Epithelial cell of alveolus of lung (primary cell): ENCODE results near the gene SERP2. TPM values are rescaled to one million over a fixed set of nuclear protein-coding genes. Genes with fewer than 3 reads are reported as not detected.

Experiments
- total RNA-seq: library from RNA; depleted of rRNA; stranded (reverse); fragments of >200 nt; gene quantifications from 2 replicates; pipeline ENCODE4 v1.2.1, GENCODE V29; 2015

The SERP2 gene
- 2.9 and 9.3 TPM in 2 replicates for total RNA-seq

GRCh38 chr13:44373601-44374347 is at the start of gene SERP2:
SERP2 (plus strand) TSS chr13:44373824; CDS start chr13:44374026, 202 bp downstream.

Other genes with a start within 250 kb of the SERP2 start
- gene TSC22D1, start 202.5 kb downstream of the SERP2 start, total RNA-seq = 45.1 and 62.1 TPM in 2 replicates